CD8-positive, alpha-beta memory T cell (primary cell): ENCODE data around the gene GPR176. TPM values are rescaled to one million over a fixed set of nuclear protein-coding genes. Genes with fewer than 3 reads are reported as not detected.

ENCODE experiments used
- CTCF ChIA-PET: fragments of 350-600 bp; sonication (Branson Sonifier 250); formaldehyde crosslinking; loops from one replicate; lab custom pipeline; 2021; ENCODE audit warnings: antibody characterized with exemption; lab: Charles Lee
- POLR2A ChIA-PET: fragments of 350-600 bp; sonication (Branson Sonifier 250); formaldehyde crosslinking; loops from one replicate; lab custom pipeline; 2021; ENCODE audit warnings: antibody characterized with exemption; lab: Charles Lee
- DNase-seq, 5 donors: peaks; one replicate each; pipeline versions ENCODE4 v3.0.0 to v3.0.0-alpha.2; 2020 to 2022; ENCODE audit warnings: mixed read lengths in 1 of 5
- H3K27ac ChIP-seq: one replicate; pipeline ENCODE4 v1.7.0; 2013; ENCODE audit warnings: low read depth, mild to moderate bottlenecking, low read length, moderate library complexity
- H3K27me3 ChIP-seq: 2 replicates; pipeline ENCODE4 v1.7.0; 2013; ENCODE audit warnings: low read length, mild to moderate bottlenecking; ENCODE audit not compliant: insufficient read depth, poor library complexity, severe bottlenecking
- H3K36me3 ChIP-seq: 2 replicates; pipeline ENCODE4 v1.7.0; 2013; ENCODE audit warnings: mild to moderate bottlenecking, low read length, moderate library complexity; ENCODE audit not compliant: insufficient read depth
- H3K4me1 ChIP-seq: 2 replicates; pipeline ENCODE4 v1.7.0; 2013; ENCODE audit warnings: mild to moderate bottlenecking, low read length, moderate library complexity; ENCODE audit not compliant: insufficient read depth
- H3K4me3 ChIP-seq: 2 replicates; pipeline ENCODE4 v1.7.0; 2013; ENCODE audit warnings: mild to moderate bottlenecking, low read length
- H3K9me3 ChIP-seq: 2 replicates; pipeline ENCODE4 v1.7.0; 2013; ENCODE audit warnings: mild to moderate bottlenecking, low read length
- H3K27ac Mint-ChIP-seq, 8 donors: one replicate each; pipeline ENCODE4 v1.8.0; 2020 to 2021; ENCODE audit warnings: mixed read lengths in 8 of 8, mild to moderate bottlenecking in 6 of 8, inconsistent platforms in 3 of 8, moderate library complexity in 3 of 8
- H3K27me3 Mint-ChIP-seq, 2 donors: one replicate each; pipeline ENCODE4 v1.8.0; 2020 to 2021; ENCODE audit warnings: mixed read lengths in 2 of 2, mild to moderate bottlenecking in 1 of 2, moderate library complexity in 1 of 2
- H3K36me3 Mint-ChIP-seq, 3 donors: one replicate each; pipeline ENCODE4 v1.8.0; 2020 to 2021; ENCODE audit warnings: mixed read lengths in 3 of 3, inconsistent platforms in 1 of 3, mild to moderate bottlenecking in 1 of 3
- H3K4me1 Mint-ChIP-seq, 3 donors: one replicate each; pipeline ENCODE4 v1.8.0; 2020 to 2021; ENCODE audit warnings: mixed read lengths in 3 of 3, inconsistent platforms in 1 of 3, mild to moderate bottlenecking in 1 of 3
- H3K4me3 Mint-ChIP-seq, 7 donors: one replicate each; pipeline ENCODE4 v1.8.0; 2020 to 2021; ENCODE audit warnings: mixed read lengths in 7 of 7, mild to moderate bottlenecking in 6 of 7, moderate library complexity in 4 of 7, inconsistent platforms in 2 of 7
- H3K9me3 Mint-ChIP-seq, 5 donors: one replicate each; pipeline ENCODE4 v1.8.0; 2020 to 2022; ENCODE audit warnings: mixed read lengths in 5 of 5, mild to moderate bottlenecking in 3 of 5, moderate library complexity in 2 of 5, inconsistent platforms in 1 of 5
- polyA plus RNA-seq: library from polyadenylated mRNA; unstranded; fragments of 300-500 nt; fragmentation: Illumina TruSeq; gene quantifications from one replicate; pipeline ENCODE4 v1.2.3, GENCODE V29; 2021
- total RNA-seq, 2 experiments: library from RNA; stranded (reverse); gene quantifications; one replicate each; pipeline ENCODE4 v1.2.3, GENCODE V29; 2021

GPR176 gene
- total and polyA plus RNA-seq, 3 experiments from 2014 or later: 0.20 TPM; not detected in 2

GRCh38 chr15:39878406-39878785 lies 41.7 kb downstream of the GPR176 start:
- ChIA-PET POLR2A (no interaction called here), CTCF (no interaction called here)
- H3K36me3 ChIP-seq: no peaks in the 10 kb centered on the region
- Mint-ChIP-seq H3K9me3 (no peaks in the 10 kb centered on the region), H3K36me3 (no peaks in the 10 kb centered on the region), H3K4me3 (no peak overlapping the region), H3K4me1 (no peaks in the 10 kb centered on the region), H3K27ac (no peak overlapping the region), H3K27me3 (peaks cover 5 to 17% of the 10 kb centered on the region in 2 donors)
- DNase-seq: no peak
- no peak overlapping the region for H3K4me3 ChIP-seq
- H3K27ac ChIP-seq: no peak overlapping the region
- no peaks in the 10 kb centered on the region for H3K9me3 ChIP-seq
- no peaks in the 10 kb centered on the region for H3K27me3 ChIP-seq
- no peaks in the 10 kb centered on the region for H3K4me1 ChIP-seq

- H3K27me3 Mint-ChIP-seq: peaks cover 0 to 3% of the 10 kb centered on the region in 2 donors
- CTCF ChIA-PET: interaction anchor here (0.7 to 1.6 kb wide), 3 partner anchors 87 to 189 kb away, joined by 3 to 4 read pairs (median 3); no protein-coding TSS in a partner anchor
Observed at GRCh38 chr15:39874890-39875549, 45.0 kb downstream of the GPR176 start.

GRCh38 chr15:39873978-39874377 lies 46.1 kb downstream of the GPR176 start:
- peaks cover 0 to 3% of the 10 kb centered on the region in 2 donors for H3K27me3 Mint-ChIP-seq
- ChIA-PET POLR2A (no interaction called here), CTCF (interaction anchor here (0.6 kb wide), 1 partner anchor 33 kb away, joined by 3 read pairs; no protein-coding TSS in a partner anchor)
- no peak overlapping the region for H3K4me3 ChIP-seq
- no peak overlapping the region for H3K4me3 Mint-ChIP-seq
- H3K4me1 ChIP-seq: no peaks in the 10 kb centered on the region
- no peaks in the 10 kb centered on the region for H3K36me3 Mint-ChIP-seq
- no peak overlapping the region for H3K27ac ChIP-seq
- no peaks in the 10 kb centered on the region for H3K9me3 ChIP-seq
- H3K27me3 ChIP-seq: no peaks in the 10 kb centered on the region
- DNase-seq: no peak
- H3K27ac Mint-ChIP-seq: peak overlapping the region in 1 of 8 donors; percentile 43
- H3K4me1 Mint-ChIP-seq: no peaks in the 10 kb centered on the region
- H3K9me3 Mint-ChIP-seq: no peaks in the 10 kb centered on the region
- H3K36me3 ChIP-seq: no peaks in the 10 kb centered on the region

More at GRCh38 chr15:39874890-39875549, 45.0 kb downstream of the GPR176 start:
- H3K4me1 ChIP-seq: no peaks in the 10 kb centered on the region
- H3K27ac ChIP-seq: no peak overlapping the region
- no peak overlapping the region for H3K4me3 Mint-ChIP-seq
- no peaks in the 10 kb centered on the region for H3K36me3 ChIP-seq
- DNase-seq: peak in 1 of 5 donors; percentile 6
- no peaks in the 10 kb centered on the region for H3K9me3 ChIP-seq
- no peak overlapping the region for H3K27ac Mint-ChIP-seq
- H3K27me3 ChIP-seq: no peaks in the 10 kb centered on the region
- H3K4me1 Mint-ChIP-seq: no peaks in the 10 kb centered on the region
- H3K4me3 ChIP-seq: no peak overlapping the region
- H3K36me3 Mint-ChIP-seq: no peaks in the 10 kb centered on the region
- no peaks in the 10 kb centered on the region for H3K9me3 Mint-ChIP-seq
- POLR2A ChIA-PET: no interaction called here

- peaks cover 5 to 16% of the 10 kb centered on the region in 2 donors for H3K27me3 Mint-ChIP-seq
- Histone ChIP-seq H3K36me3 (no peaks in the 10 kb centered on the region), H3K4me1 (no peaks in the 10 kb centered on the region), H3K27ac (no peak overlapping the region), H3K27me3 (no peaks in the 10 kb centered on the region), H3K9me3 (no peaks in the 10 kb centered on the region), H3K4me3 (no peak overlapping the region)
- no peak overlapping the region for H3K27ac Mint-ChIP-seq
- H3K4me1 Mint-ChIP-seq: no peaks in the 10 kb centered on the region
- CTCF ChIA-PET: no interaction called here
- H3K4me3 Mint-ChIP-seq: no peak overlapping the region
- POLR2A ChIA-PET: no interaction called here
- H3K9me3 Mint-ChIP-seq: no peaks in the 10 kb centered on the region
- no peak for DNase-seq
- peaks cover 0 to 1% (median 0%) of the 10 kb centered on the region in 3 donors for H3K36me3 Mint-ChIP-seq
Observed at GRCh38 chr15:39870537-39870936, 49.5 kb downstream of the GPR176 start.

- H3K4me3 Mint-ChIP-seq: no peak overlapping the region
- no peaks in the 10 kb centered on the region for H3K9me3 Mint-ChIP-seq
- H3K4me1 Mint-ChIP-seq: no peaks in the 10 kb centered on the region
- Histone ChIP-seq H3K36me3 (no peaks in the 10 kb centered on the region), H3K27ac (no peak overlapping the region), H3K4me1 (no peaks in the 10 kb centered on the region), H3K4me3 (no peak overlapping the region), H3K9me3 (no peaks in the 10 kb centered on the region), H3K27me3 (no peaks in the 10 kb centered on the region)
- no peak for DNase-seq
- peaks cover 5 to 21% of the 10 kb centered on the region in 2 donors for H3K27me3 Mint-ChIP-seq
- ChIA-PET POLR2A (no interaction called here), CTCF (no interaction called here)
- H3K27ac Mint-ChIP-seq: no peak overlapping the region
- H3K36me3 Mint-ChIP-seq: peaks cover 0 to 1% (median 0%) of the 10 kb centered on the region in 3 donors
Observed at GRCh38 chr15:39869858-39870515, 50.1 kb downstream of the GPR176 start.

GRCh38 chr15:39869254-39869653 lies 50.8 kb downstream of the GPR176 start:
- Mint-ChIP-seq H3K4me1 (no peaks in the 10 kb centered on the region), H3K9me3 (no peaks in the 10 kb centered on the region), H3K36me3 (peaks cover 0 to 1% (median 0%) of the 10 kb centered on the region in 3 donors), H3K27me3 (peaks cover 5 to 25% of the 10 kb centered on the region in 2 donors), H3K4me3 (no peak overlapping the region), H3K27ac (no peak overlapping the region)
- Histone ChIP-seq H3K36me3 (no peaks in the 10 kb centered on the region), H3K4me1 (no peaks in the 10 kb centered on the region), H3K9me3 (no peaks in the 10 kb centered on the region), H3K27me3 (no peaks in the 10 kb centered on the region), H3K27ac (no peak overlapping the region), H3K4me3 (no peak overlapping the region)
- ChIA-PET CTCF (no interaction called here), POLR2A (no interaction called here)
- no peak for DNase-seq

- DNase-seq: no peak
- Mint-ChIP-seq H3K9me3 (no peaks in the 10 kb centered on the region), H3K27me3 (peaks cover 3 to 34% of the 10 kb centered on the region in 2 donors), H3K36me3 (peaks cover 0 to 1% (median 0%) of the 10 kb centered on the region in 3 donors), H3K4me3 (no peak overlapping the region), H3K27ac (no peak overlapping the region), H3K4me1 (no peaks in the 10 kb centered on the region)
- CTCF ChIA-PET: no interaction called here
- Histone ChIP-seq H3K4me1 (no peaks in the 10 kb centered on the region), H3K27me3 (no peaks in the 10 kb centered on the region), H3K27ac (no peak overlapping the region), H3K36me3 (no peaks in the 10 kb centered on the region), H3K9me3 (no peaks in the 10 kb centered on the region), H3K4me3 (no peak overlapping the region)
- POLR2A ChIA-PET: no interaction called here
Observed at GRCh38 chr15:39868396-39868795, 51.7 kb downstream of the GPR176 start.

GRCh38 chr15:39864116-39864515 lies 56.0 kb downstream of the GPR176 start:
- ChIA-PET POLR2A (no interaction called here), CTCF (no interaction called here)
- H3K27ac Mint-ChIP-seq: no peak overlapping the region
- Histone ChIP-seq H3K36me3 (no peaks in the 10 kb centered on the region), H3K4me1 (no peaks in the 10 kb centered on the region), H3K27ac (no peak overlapping the region), H3K9me3 (no peaks in the 10 kb centered on the region), H3K4me3 (no peak overlapping the region), H3K27me3 (no peaks in the 10 kb centered on the region)
- H3K36me3 Mint-ChIP-seq: peaks cover 0 to 1% (median 0%) of the 10 kb centered on the region in 3 donors
- H3K27me3 Mint-ChIP-seq: peaks cover 4 to 39% of the 10 kb centered on the region in 2 donors
- H3K4me3 Mint-ChIP-seq: no peak overlapping the region
- DNase-seq: no peak
- H3K9me3 Mint-ChIP-seq: no peaks in the 10 kb centered on the region
- H3K4me1 Mint-ChIP-seq: no peaks in the 10 kb centered on the region
